Panc1 (cell line): ENCODE results near the gene NTSR2. TPM values are rescaled to one million over a fixed set of nuclear protein-coding genes. Genes with fewer than 3 reads are reported as not detected.
A peak's percentile ranks its signal among the peaks of the same experiment; 100 is the strongest.

Experiments used
- ATAC-seq: fragments of 200-7000 bp; cut with Tn5 transposase; 2 replicates; pipeline ENCODE4 v1.9.1; 2020; ENCODE audit warnings: mild to moderate bottlenecking, moderate library complexity
- BruUV-seq: library from RNA; stranded (reverse); fragments of 400-500 nt; replicated peaks from 2 replicates; lab custom pipeline; 2021; lab: Mats Ljungman, UMichigan
- CTCF ChIA-PET: fragments of 300-600 bp; sonication (Branson Sonifier 250); formaldehyde crosslinking; loops from one replicate; lab custom pipeline; 2022; ENCODE audit warnings: antibody characterized with exemption; lab: Charles Lee
- POLR2A ChIA-PET: fragments of 300-600 bp; sonication (Branson Sonifier 250); formaldehyde crosslinking; loops from one replicate; lab custom pipeline; 2022; ENCODE audit warnings: antibody characterized with exemption; lab: Charles Lee
- DNase-seq: peaks from one replicate; pipeline ENCODE4 v3.0.0-alpha.2; 2010; ENCODE audit warnings: low read depth, low spot score
- H3K27ac ChIP-seq: 2 replicates; pipeline ENCODE4 v1.5.1; 2011; ENCODE audit warnings: mild to moderate bottlenecking, low read length, inconsistent platforms
- H3K27me3 ChIP-seq: fragments of 200-500 bp; sonication (Bioruptor generic); 2 replicates; pipeline ENCODE4 v1.6.0; 2014; ENCODE audit warnings: low read length, inconsistent platforms; ENCODE audit not compliant: control insufficient read depth, insufficient read depth
- H3K36me3 ChIP-seq: fragments of 200-500 bp; sonication (Bioruptor generic); 2 replicates; pipeline ENCODE4 v1.5.1; 2014; ENCODE audit warnings: inconsistent platforms, mild to moderate bottlenecking, low read length, moderate library complexity; ENCODE audit not compliant: control insufficient read depth, insufficient read depth
- H3K4me1 ChIP-seq: 2 replicates; pipeline ENCODE4 v1.5.1; 2011; ENCODE audit warnings: inconsistent platforms, mild to moderate bottlenecking, low read length, moderate library complexity; ENCODE audit not compliant: control insufficient read depth, insufficient read depth
- H3K4me3 ChIP-seq, 2 experiments: 2 replicates each; pipeline ENCODE4 v1.5.1; 2011 to 2012; ENCODE audit warnings: low read depth in 2 of 2, low read length in 2 of 2, mild to moderate bottlenecking in 2 of 2, inconsistent platforms in 1 of 2, moderate library complexity in 1 of 2
- H3K9me3 ChIP-seq: fragments of 200-500 bp; sonication (Bioruptor generic); 2 replicates; pipeline ENCODE4 v1.5.1; 2014; ENCODE audit warnings: low read depth, mild to moderate bottlenecking, inconsistent platforms, low read length, moderate library complexity; ENCODE audit not compliant: control insufficient read depth, insufficient read depth
- CTCF ChIP-seq: fragments of 450-650 bp; IDR thresholded peaks from 2 replicates; pipeline ENCODE4 v1.5.1; 2017; ENCODE audit warnings: mild to moderate bottlenecking
- POLR2AphosphoS5 ChIP-seq: IDR thresholded peaks from 2 replicates; pipeline ENCODE4 v1.6.1; 2012; ENCODE audit warnings: mild to moderate bottlenecking, low read depth, low read length, moderate library complexity
- REST ChIP-seq, 2 experiments: IDR thresholded peaks; 2 replicates each; pipeline ENCODE4 v1.6.1; 2011 to 2012; ENCODE audit warnings: low read depth in 2 of 2, control low read depth in 1 of 2, low read length in 1 of 2, mild to moderate bottlenecking in 1 of 2, moderate library complexity in 1 of 2; ENCODE audit not compliant: insufficient read depth in 1 of 2
- SIN3A ChIP-seq: IDR thresholded peaks from 2 replicates; pipeline ENCODE4 v1.6.1; 2012; ENCODE audit warnings: low read depth, mild to moderate bottlenecking, low read length, moderate library complexity, borderline replicate concordance; ENCODE audit not compliant: insufficient read depth
- TCF7L2 ChIP-seq: IDR thresholded peaks from 2 replicates; pipeline ENCODE4 v1.6.1; 2011; ENCODE audit warnings: mild to moderate bottlenecking, low read depth, low read length, inconsistent platforms
- in situ Hi-C: cut with HindIII; loops from 2 replicates; pipeline ENCODE4 v1.10.0; 2016; ENCODE audit warnings: low sequenced_read_pairs, low pct_unique_long_range_greater_than_20kb
- intact Hi-C: fragments of 100-400 bp; cut with micrococcal nuclease; formaldehyde crosslinking; loops from one replicate; pipeline ENCODE4 v1.10.0; 2022; ENCODE audit not compliant: unreplicated experiment
- total RNA-seq: library from RNA; stranded (reverse); gene quantifications from one replicate; pipeline ENCODE4 v1.2.1, GENCODE V29; 2021; ENCODE audit not compliant: unreplicated experiment

The NTSR2 gene
- total RNA-seq, 1 experiment from 2014 or later: 0.15 TPM

- Histone ChIP-seq H3K36me3 (no peaks in the 10 kb centered on the region), H3K27ac (no peak overlapping the region), H3K27me3 (peaks cover 6% of the 10 kb centered on the region), H3K9me3 (no peaks in the 10 kb centered on the region), H3K4me3 (no peak overlapping the region), H3K4me1 (no peaks in the 10 kb centered on the region; the same call in 1 of the 2 replicates)
- in situ Hi-C loops: no loop called here
- no TSS peak for BruUV-seq
- POLR2A ChIA-PET: no interaction called here
- peak; percentile 49; the same call in 1 of the 2 replicates for ATAC-seq
- no peak for DNase-seq
- intact Hi-C loops: no loop called here
- TF ChIP-seq TCF7L2 (no peak), POLR2AphosphoS5 (no peak), CTCF (no peak), REST (IDR thresholded peaks at IDR 0.05; ENCODE audit: insufficient read depth in 1 of 2, low read depth in 2 of 2, low read length in 1 of 2) (no peak), SIN3A (no peak)
- CTCF ChIA-PET: interaction anchor here (1.1 kb wide), 1 partner anchor 11 kb away, joined by 4 read pairs; no protein-coding TSS in a partner anchor
These were observed 6.6 kb upstream of the NTSR2 start for GRCh38 chr2:11676640-11677039.

- ChIA-PET CTCF (interaction anchor here (1.1 kb wide), 1 partner anchor 12 kb away, joined by 4 read pairs; no protein-coding TSS in a partner anchor), POLR2A (no interaction called here)
- intact Hi-C loops (no loop called here), in situ Hi-C loops (no loop called here)
- Histone ChIP-seq H3K36me3 (no peaks in the 10 kb centered on the region), H3K4me3 (no peak overlapping the region), H3K4me1 (no peaks in the 10 kb centered on the region; the same call in 1 of the 2 replicates), H3K27me3 (peaks cover 9% of the 10 kb centered on the region), H3K9me3 (no peaks in the 10 kb centered on the region), H3K27ac (no peak overlapping the region)
- BruUV-seq: no TSS peak
- DNase-seq (no peak), ATAC-seq (no peak)
- TF ChIP-seq CTCF (no peak), POLR2AphosphoS5 (no peak), TCF7L2 (no peak), SIN3A (no peak), REST (IDR thresholded peaks at IDR 0.05; ENCODE audit: insufficient read depth in 1 of 2, low read depth in 2 of 2, low read length in 1 of 2) (no peak)
These were observed 5.6 kb upstream of the NTSR2 start for GRCh38 chr2:11675423-11676112.
